Fibroblast of lung (primary cell): ENCODE data around the gene ZNF664. TPM values are rescaled to one million over a fixed set of nuclear protein-coding genes. Genes with fewer than 3 reads are reported as not detected.

Source experiments
- DNase-seq, 2 donors: peaks; one replicate each; pipeline versions ENCODE4 v3.0.0 to v3.0.0-alpha.2; 2010; ENCODE audit warnings: low read depth in 2 of 2
- H2AFZ ChIP-seq: 2 replicates; pipeline ENCODE4 v1.5.1; 2012; ENCODE audit warnings: low read length, control low read depth, inconsistent platforms
- H3K27ac ChIP-seq: 2 replicates; pipeline ENCODE4 v1.5.1; 2011; ENCODE audit warnings: low read length, control low read depth; ENCODE audit not compliant: insufficient read depth
- H3K27me3 ChIP-seq: 2 replicates; pipeline ENCODE4 v1.5.1; 2011; ENCODE audit warnings: mild to moderate bottlenecking, low read length; ENCODE audit not compliant: control insufficient read depth, insufficient read depth
- H3K36me3 ChIP-seq: 2 replicates; pipeline ENCODE4 v1.5.1; 2011; ENCODE audit warnings: low read length; ENCODE audit not compliant: control insufficient read depth, insufficient read depth
- H3K4me1 ChIP-seq: 2 replicates; pipeline ENCODE4 v1.5.1; 2011; ENCODE audit warnings: low read length; ENCODE audit not compliant: control insufficient read depth, insufficient read depth; ENCODE audit errors: extremely low read depth
- H3K4me2 ChIP-seq: 2 replicates; pipeline ENCODE4 v1.5.1; 2011; ENCODE audit warnings: low read length, control low read depth; ENCODE audit not compliant: insufficient read depth; ENCODE audit errors: extremely low read depth
- H3K4me3 ChIP-seq, 4 experiments: fragments of 200-600 bp in 1 of 4; sonication (generic) in 1 of 4; replicated peaks in 1 of 4; 2 replicates each; pipeline ENCODE4 v1.5.1; 2011 to 2016; ENCODE audit warnings: low read length in 4 of 4, low read depth in 3 of 4, mild to moderate bottlenecking in 3 of 4, control low read depth in 2 of 4, inconsistent platforms in 1 of 4, mixed read lengths in 1 of 4; ENCODE audit not compliant: insufficient read depth in 1 of 4; ENCODE audit errors: control extremely low read depth in 1 of 4
- H3K79me2 ChIP-seq: 2 replicates; pipeline ENCODE4 v1.5.1; 2012; ENCODE audit warnings: mild to moderate bottlenecking, low read length, inconsistent platforms; ENCODE audit not compliant: control insufficient read depth, insufficient read depth
- H3K9ac ChIP-seq: 2 replicates; pipeline ENCODE4 v1.5.1; 2011; ENCODE audit warnings: mild to moderate bottlenecking, low read length, control low read depth; ENCODE audit not compliant: insufficient read depth
- H3K9me3 ChIP-seq: 2 replicates; pipeline ENCODE4 v1.5.1; 2012; ENCODE audit warnings: low read depth, low read length; ENCODE audit not compliant: control insufficient read depth, insufficient read depth
- H4K20me1 ChIP-seq: 2 replicates; pipeline ENCODE4 v1.5.1; 2011; ENCODE audit warnings: low read length; ENCODE audit not compliant: control insufficient read depth, insufficient read depth; ENCODE audit errors: extremely low read depth
- EZH2 ChIP-seq: IDR thresholded peaks from 2 replicates; pipeline ENCODE4 v1.5.1; 2012; ENCODE audit warnings: low read length, control low read depth, mild to moderate bottlenecking; ENCODE audit errors: missing control alignments
- polyA plus RNA-seq, 2 donors: library from polyadenylated mRNA; depleted of rRNA in 1 of 2; stranded (reverse) in 1 of 2; unstranded in 1 of 2; fragments of >200 nt; gene quantifications; 2 replicates each; pipeline ENCODE4 v1.2.1, GENCODE V29; 2011 to 2012; ENCODE audit warnings: missing spikeins in 1 of 2
- total RNA-seq: library from RNA; depleted of rRNA; stranded (reverse); fragments of >200 nt; gene quantifications from 2 replicates; pipeline ENCODE4 v1.2.1, GENCODE V29; 2014
- TF ChIP-seq, protein P1 (sequence below), 2 donors: IDR thresholded peaks in 1 of 2; conservative IDR thresholded peaks in 1 of 2; 1 replicate in 1 of 2; 2 replicates in 1 of 2; pipeline ENCODE4 v1.5.1; 2011 to 2012; ENCODE audit warnings: low read length in 2 of 2, control low read depth in 1 of 2, inconsistent platforms in 1 of 2, low read depth in 1 of 2, mild to moderate bottlenecking in 1 of 2

ZNF664 gene
- total and polyA plus RNA-seq, 2 donors (not counting 1 experiment from before 2014, with no cell fraction given), result 43.9 to 55.1 TPM

DNA sequence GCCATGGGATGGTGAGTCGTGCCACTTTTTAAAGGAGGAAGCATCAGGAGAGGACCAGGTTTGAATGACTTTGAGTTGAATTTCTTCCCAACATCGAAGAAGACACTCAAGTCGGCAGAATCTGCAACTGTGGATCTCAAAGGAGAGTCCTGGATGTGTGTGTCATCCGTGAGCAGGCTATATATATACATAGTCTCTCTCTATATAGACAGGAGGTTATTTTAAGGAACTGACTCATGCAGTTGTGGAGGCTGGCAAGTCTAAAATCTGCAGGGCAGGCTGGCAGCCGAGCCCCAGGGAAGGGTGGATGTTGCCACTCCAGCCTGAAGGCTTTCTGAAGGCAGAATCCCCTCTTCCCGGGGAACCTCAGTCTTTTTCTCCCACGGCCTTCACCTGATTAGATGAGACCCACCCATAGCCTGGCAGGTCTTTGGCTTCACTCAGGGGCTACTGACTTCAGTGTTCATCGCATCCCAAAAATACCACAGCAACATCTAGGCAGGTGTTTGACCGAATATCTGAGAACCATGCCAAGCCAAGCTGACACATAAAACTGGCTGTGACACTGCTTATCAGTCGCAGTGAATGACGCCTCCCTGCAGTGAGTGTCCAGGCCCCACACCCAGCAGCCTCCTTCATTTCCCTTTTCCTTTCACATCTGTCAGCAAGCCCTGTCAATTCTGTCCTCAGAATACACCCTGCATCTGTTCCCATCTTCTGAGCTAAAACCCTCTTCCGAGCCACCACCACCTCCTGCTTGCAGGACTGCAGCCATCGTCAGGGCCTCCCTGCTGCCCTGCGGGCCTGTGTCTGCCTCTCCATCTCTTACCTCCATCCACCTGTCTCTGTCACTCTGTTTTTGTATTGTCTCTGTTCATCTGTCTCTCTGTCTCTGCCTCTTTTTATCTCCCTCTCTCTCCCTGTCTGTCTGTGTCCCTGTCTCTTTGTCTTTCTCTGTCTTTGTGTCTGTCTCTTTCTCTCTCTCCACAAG, 54.0 kb downstream of the ZNF664 start:
- H3K36me3 ChIP-seq, result no peaks in the 10 kb centered on the region
- H3K79me2 ChIP-seq, result no peaks in the 10 kb centered on the region
- H3K4me1 ChIP-seq, result peaks cover 11% of the 10 kb centered on the region
- H3K9me3 ChIP-seq, result no peaks in the 10 kb centered on the region
- no peak overlapping the region for H3K9ac ChIP-seq
- H3K4me2 ChIP-seq, result peak overlapping the region; percentile 17
- peak; percentile 40 to 62 for DNase-seq
- no peak overlapping the region for H3K27ac ChIP-seq
- H3K27me3 ChIP-seq, result no peaks in the 10 kb centered on the region
- no peak overlapping the region for H2AFZ ChIP-seq
- TF ChIP-seq, protein P1, sequence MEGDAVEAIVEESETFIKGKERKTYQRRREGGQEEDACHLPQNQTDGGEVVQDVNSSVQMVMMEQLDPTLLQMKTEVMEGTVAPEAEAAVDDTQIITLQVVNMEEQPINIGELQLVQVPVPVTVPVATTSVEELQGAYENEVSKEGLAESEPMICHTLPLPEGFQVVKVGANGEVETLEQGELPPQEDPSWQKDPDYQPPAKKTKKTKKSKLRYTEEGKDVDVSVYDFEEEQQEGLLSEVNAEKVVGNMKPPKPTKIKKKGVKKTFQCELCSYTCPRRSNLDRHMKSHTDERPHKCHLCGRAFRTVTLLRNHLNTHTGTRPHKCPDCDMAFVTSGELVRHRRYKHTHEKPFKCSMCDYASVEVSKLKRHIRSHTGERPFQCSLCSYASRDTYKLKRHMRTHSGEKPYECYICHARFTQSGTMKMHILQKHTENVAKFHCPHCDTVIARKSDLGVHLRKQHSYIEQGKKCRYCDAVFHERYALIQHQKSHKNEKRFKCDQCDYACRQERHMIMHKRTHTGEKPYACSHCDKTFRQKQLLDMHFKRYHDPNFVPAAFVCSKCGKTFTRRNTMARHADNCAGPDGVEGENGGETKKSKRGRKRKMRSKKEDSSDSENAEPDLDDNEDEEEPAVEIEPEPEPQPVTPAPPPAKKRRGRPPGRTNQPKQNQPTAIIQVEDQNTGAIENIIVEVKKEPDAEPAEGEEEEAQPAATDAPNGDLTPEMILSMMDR (conservative IDR thresholded peaks at IDR 0.05 in 1 of 2, IDR thresholded peaks at IDR 0.05 in 1 of 2; ENCODE audit: low read depth in 1 of 2, low read length in 2 of 2), result no peak
- TF ChIP-seq EZH2, result no peak
- H3K4me3 ChIP-seq, result no peak overlapping the region
- H4K20me1 ChIP-seq, result no peaks in the 10 kb centered on the region

DNA sequence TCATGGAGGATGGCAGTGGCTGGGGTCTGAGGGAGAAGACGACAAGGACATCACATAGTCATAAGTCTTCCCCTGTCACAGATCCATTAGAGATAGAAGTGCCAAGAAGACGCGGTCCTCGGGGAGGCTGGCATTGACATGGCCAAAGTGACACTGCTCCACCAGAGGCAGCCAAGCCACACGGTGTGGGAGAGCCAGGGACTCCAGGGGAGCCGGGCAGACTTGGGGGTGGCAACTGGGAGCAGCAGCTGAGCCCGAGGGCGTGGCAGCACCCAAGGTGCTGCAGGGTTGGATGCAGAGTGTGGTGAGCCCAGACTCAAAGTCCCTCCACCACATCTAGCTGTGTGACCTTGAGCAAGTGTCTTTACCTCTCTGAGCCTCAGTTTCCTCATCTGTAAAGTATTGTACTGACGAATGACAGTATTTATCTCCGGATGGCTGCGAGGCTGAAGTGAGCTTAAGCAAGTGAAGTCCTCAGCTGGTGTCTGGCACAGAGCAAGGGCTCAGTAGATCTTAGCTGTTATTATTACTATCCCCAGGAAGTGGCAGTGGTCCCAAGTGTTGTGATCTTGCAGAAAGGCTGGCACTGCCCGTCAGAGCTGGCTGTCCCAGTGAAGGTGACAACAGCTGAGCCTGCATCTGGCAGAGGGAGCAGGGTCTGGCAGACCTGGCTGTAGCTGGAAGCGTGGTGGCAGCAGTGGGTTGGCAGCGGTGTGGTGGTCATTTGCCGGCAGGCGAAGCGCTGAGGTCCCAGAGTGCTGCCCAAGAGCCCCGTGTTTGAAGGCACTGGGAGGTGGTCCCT, 54.9 kb downstream of the ZNF664 start:
- Histone ChIP-seq H3K79me2 (no peaks in the 10 kb centered on the region), H3K27ac (no peak overlapping the region), H3K4me3 (no peak overlapping the region), H3K9ac (no peak overlapping the region), H3K4me2 (no peak overlapping the region), H2AFZ (no peak overlapping the region), H3K27me3 (no peaks in the 10 kb centered on the region), H3K9me3 (no peaks in the 10 kb centered on the region), H3K4me1 (peaks cover 11% of the 10 kb centered on the region), H4K20me1 (no peaks in the 10 kb centered on the region), H3K36me3 (no peaks in the 10 kb centered on the region)
- TF ChIP-seq EZH2, result no peak
- TF ChIP-seq, protein P1 (conservative IDR thresholded peaks at IDR 0.05 in 1 of 2, IDR thresholded peaks at IDR 0.05 in 1 of 2; ENCODE audit: low read depth in 1 of 2, low read length in 2 of 2), result no peak
- DNase-seq, result no peak

DNA sequence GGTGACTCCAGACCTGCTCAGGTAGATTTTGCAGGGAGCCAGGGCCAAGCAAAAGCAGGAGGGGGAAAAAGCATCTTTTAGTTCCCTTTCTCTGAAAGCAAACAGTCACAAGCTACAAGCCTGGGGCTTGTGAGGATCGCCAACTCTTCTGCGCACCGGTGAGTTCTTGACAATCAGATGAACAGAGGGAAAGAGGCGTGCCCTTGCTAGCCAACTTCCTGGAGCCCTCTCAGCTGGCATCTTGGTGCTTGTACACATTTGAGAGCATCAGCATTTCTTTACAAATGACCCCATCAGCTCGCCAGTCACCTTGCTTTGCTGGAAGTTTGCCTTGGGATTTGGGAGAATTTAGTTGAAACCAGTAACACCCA, 55.5 kb downstream of the ZNF664 start:
- TF ChIP-seq, protein P1 (conservative IDR thresholded peaks at IDR 0.05 in 1 of 2, IDR thresholded peaks at IDR 0.05 in 1 of 2; ENCODE audit: low read depth in 1 of 2, low read length in 2 of 2), result no peak
- no peak for TF ChIP-seq EZH2
- H3K9me3 ChIP-seq, result no peaks in the 10 kb centered on the region
- no peak for DNase-seq
- no peaks in the 10 kb centered on the region for H3K36me3 ChIP-seq
- H3K4me1 ChIP-seq, result peaks cover 11% of the 10 kb centered on the region
- no peak overlapping the region for H3K27ac ChIP-seq
- no peak overlapping the region for H3K9ac ChIP-seq
- H3K79me2 ChIP-seq, result no peaks in the 10 kb centered on the region
- H3K27me3 ChIP-seq, result no peaks in the 10 kb centered on the region
- no peak overlapping the region for H3K4me3 ChIP-seq
- H4K20me1 ChIP-seq, result no peaks in the 10 kb centered on the region
- H2AFZ ChIP-seq, result no peak overlapping the region
- H3K4me2 ChIP-seq, result no peak overlapping the region
